Heart right ventricle (tissue), 16 donors: ENCODE measurements around the gene RPS6KA2. TPM values are rescaled to one million over a fixed set of nuclear protein-coding genes. Genes with fewer than 3 reads are reported as not detected.

Experiments used
- ATAC-seq, 8 donors: fragments of 200-7000 bp; cut with Tn5 transposase; one replicate each; pipeline ENCODE4 v1.9.1; 2020; ENCODE audit warnings: mild to moderate bottlenecking in 8 of 8, moderate library complexity in 8 of 8, moderate number of reproducible peaks in 1 of 8
- DNase-seq, 2 donors: peaks; one replicate each; pipeline ENCODE4 v3.0.0-alpha.2; 2020
- H3K27ac ChIP-seq, 10 donors: fragments of 200-600 bp; sonication (generic) in 2 of 10; one replicate each; pipeline versions ENCODE4 v1.5.0 to v1.8.0; 2020 to 2022; ENCODE audit warnings: mild to moderate bottlenecking in 3 of 10
- H3K27me3 ChIP-seq, 7 donors: fragments of 200-600 bp; one replicate each; pipeline ENCODE4 v1.8.0; 2021 to 2022; ENCODE audit warnings: mild to moderate bottlenecking in 2 of 7
- H3K36me3 ChIP-seq, 9 donors: fragments of 200-600 bp; sonication (generic) in 1 of 9; one replicate each; pipeline versions ENCODE4 v1.5.0 to v1.8.0; 2020 to 2022; ENCODE audit warnings: mild to moderate bottlenecking in 2 of 9
- H3K4me1 ChIP-seq, 9 donors: fragments of 200-600 bp; sonication (generic) in 1 of 9; one replicate each; pipeline versions ENCODE4 v1.5.0 to v1.8.0; 2020 to 2022; ENCODE audit warnings: mild to moderate bottlenecking in 4 of 9
- H3K4me3 ChIP-seq, 10 donors: fragments of 200-600 bp; sonication (generic) in 2 of 10; one replicate each; pipeline versions ENCODE4 v1.5.0 to v1.8.0; 2020 to 2022; ENCODE audit warnings: mild to moderate bottlenecking in 7 of 10, moderate library complexity in 2 of 10
- H3K9me3 ChIP-seq, 11 donors: fragments of 200-600 bp in 10 of 11; sonication (generic) in 2 of 11; one replicate each; pipeline versions ENCODE4 v1.5.0 to v1.8.0; 2013 to 2022; ENCODE audit warnings: mild to moderate bottlenecking in 2 of 11, control low read depth in 1 of 11, moderate library complexity in 1 of 11
- WGBS, 2 donors: extraction: QIAGEN DNeasy Blood & Tissue Kit; methylation state at CpG; one replicate each; pipeline ENCODE4 v1.1.7; 2013; ENCODE audit warnings: inconsistent platforms in 1 of 2; 5-methylcytosine and 5-hydroxymethylcytosine counted together
- intact Hi-C, 10 donors: fragments of 100-400 bp; cut with DNase I; formaldehyde crosslinking; loops; one replicate each; pipeline versions ENCODE4 v1.11.1 to v1.14.2; 2022
- polyA plus RNA-seq, 2 donors: library from polyadenylated mRNA; stranded (reverse); fragments of 200-250 nt; gene quantifications; one replicate each; pipeline ENCODE4 v1.2.3, GENCODE V29; 2013
- total RNA-seq, 10 donors: library from RNA; stranded (reverse); fragmentation: NEBNext Ultra II Directional in 3 of 10; extraction: Animal tissue kit (Norgen Biotek cat#: 25700) in 3 of 10; gene quantifications; one replicate each; pipeline versions ENCODE4 v1.2.1 to v1.2.4, GENCODE V29; 2021 to 2023
- TF ChIP-seq, protein P1 (sequence below), 9 donors: fragments of 200-600 bp; sonication (generic) in 2 of 9; IDR thresholded peaks; one replicate each; pipeline versions ENCODE4 v1.5.0 to v1.8.0; 2021 to 2022; ENCODE audit warnings: antibody characterized with exemption in 9 of 9, mild to moderate bottlenecking in 5 of 9, moderate library complexity in 1 of 9
- donor health status: Arrhythmogenic right ventricular cardiomyopathy.
- donor health status: ischemic (EF 13 %, LVEDD 7.1; RV severe dilation, severe dysfunction).
- donor health status: healthy with polysubstance abuse.
- donor health status: DM: no; HTN: yes; CAD: no.
- donor health status: DM: no; HTN: no; CAD: no.
- donor health status: ischemic (EF 25% LVEDD 6.9; RV normal size, moderate dysfunction).
- donor health status: ischemic (EF 25% LVEDD 5.7; RV mildly dilated, moderate dysfunction).
- donor health status: healthy.
- donor health status: DM: yes; HTN: yes; CAD: no.
- donor health status: Ischemic cardiomyopathy.
- donor health status: ischemic (EF 35%, LVEDD 5.7; RV mildly dilated, moderate dysfunction).
- donor health status: nonischemic (EF 11% LVEDD 7.7; RV severe dilation, severe dysfunction).
- donor health status: DM: yes; HTN: yes; CAD: no.
- donor health status: PGD.
- donor health status: ischemic (EF 29% LVEDD 5.4; RV normal size, mild dysfunction).
- donor health status: nonischemic (EF 23%, LVEDD 6.1; RV moderate dilation, normal function).

RPS6KA2 gene
- total and polyA plus RNA-seq, 12 donors = 20.3 to 91.4 (median 73.7) TPM

DNA sequence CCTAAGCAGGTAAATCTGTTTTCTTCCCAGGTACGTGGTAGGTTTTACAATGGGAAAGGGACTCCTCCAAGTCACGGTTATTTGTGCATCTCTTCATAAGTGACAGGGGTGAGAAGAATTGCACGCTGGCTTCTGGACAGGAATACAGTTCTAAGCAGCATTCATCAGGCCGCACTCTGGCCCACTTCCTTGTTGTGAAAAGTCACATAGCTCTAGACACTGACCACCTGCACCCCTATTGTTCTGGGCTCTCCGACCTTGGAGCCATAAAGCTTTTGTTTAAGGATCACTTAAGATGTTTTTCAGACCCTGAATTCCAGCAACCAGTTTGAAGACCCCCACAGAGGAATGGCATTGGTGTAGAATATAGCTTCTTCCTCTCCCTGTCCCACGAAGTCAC lies 72.0 kb downstream of the RPS6KA2 start:
- DNase-seq = no peak
- H3K4me3 ChIP-seq = no peak overlapping the region
- H3K4me1 ChIP-seq = peaks cover 10 to 60% (median 50%) of the 10 kb centered on the region in 9 donors
- ATAC-seq = no peak
- intact Hi-C loops = loop anchor here in 5 of 10 donors (5.0 kb wide), 2 partner anchors 57 to 72 kb away; partner anchors contain the start of gene RPS6KA2 (in 4 of the 5)
- 71 to 74% methylated on average over 6 of the region's 6 CpGs for WGBS, 2 donors
- peak overlapping the region; percentile 24 to 87 (median 76) for H3K27ac ChIP-seq
- TF ChIP-seq, protein P1, sequence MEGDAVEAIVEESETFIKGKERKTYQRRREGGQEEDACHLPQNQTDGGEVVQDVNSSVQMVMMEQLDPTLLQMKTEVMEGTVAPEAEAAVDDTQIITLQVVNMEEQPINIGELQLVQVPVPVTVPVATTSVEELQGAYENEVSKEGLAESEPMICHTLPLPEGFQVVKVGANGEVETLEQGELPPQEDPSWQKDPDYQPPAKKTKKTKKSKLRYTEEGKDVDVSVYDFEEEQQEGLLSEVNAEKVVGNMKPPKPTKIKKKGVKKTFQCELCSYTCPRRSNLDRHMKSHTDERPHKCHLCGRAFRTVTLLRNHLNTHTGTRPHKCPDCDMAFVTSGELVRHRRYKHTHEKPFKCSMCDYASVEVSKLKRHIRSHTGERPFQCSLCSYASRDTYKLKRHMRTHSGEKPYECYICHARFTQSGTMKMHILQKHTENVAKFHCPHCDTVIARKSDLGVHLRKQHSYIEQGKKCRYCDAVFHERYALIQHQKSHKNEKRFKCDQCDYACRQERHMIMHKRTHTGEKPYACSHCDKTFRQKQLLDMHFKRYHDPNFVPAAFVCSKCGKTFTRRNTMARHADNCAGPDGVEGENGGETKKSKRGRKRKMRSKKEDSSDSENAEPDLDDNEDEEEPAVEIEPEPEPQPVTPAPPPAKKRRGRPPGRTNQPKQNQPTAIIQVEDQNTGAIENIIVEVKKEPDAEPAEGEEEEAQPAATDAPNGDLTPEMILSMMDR (IDR thresholded peaks at IDR 0.05) = no peak
- H3K9me3 ChIP-seq = peaks cover 0 to 12% (median 6%) of the 10 kb centered on the region in 11 donors
- H3K27me3 ChIP-seq = no peaks in the 10 kb centered on the region
- H3K36me3 ChIP-seq = no peaks in the 10 kb centered on the region

DNA sequence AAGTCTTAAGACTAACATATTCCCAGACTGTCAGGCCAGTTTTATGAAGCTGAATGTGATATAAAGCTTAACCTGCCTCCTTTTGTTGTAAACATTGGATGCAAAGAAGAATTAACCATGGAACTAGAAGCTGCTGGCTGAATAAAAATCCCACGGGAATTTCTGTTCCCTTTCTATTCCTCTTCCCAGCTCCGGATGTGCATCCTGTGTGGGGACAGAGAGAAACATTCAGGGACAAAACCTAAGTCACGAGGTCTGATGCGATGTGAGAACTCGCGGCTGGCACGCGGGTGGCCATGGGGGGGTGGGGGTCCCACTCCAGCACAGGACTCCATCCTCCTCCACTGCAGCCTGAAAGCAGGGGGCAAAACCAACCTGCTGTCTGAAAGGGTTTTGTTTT lies 72.7 kb downstream of the RPS6KA2 start:
- peaks cover 0 to 5% (median 1%) of the 10 kb centered on the region in 11 donors for H3K9me3 ChIP-seq
- H3K4me1 ChIP-seq = peaks cover 10 to 60% (median 50%) of the 10 kb centered on the region in 9 donors
- ATAC-seq (peak in 5 of 8 donors; percentile 18 to 67 (median 46)), DNase-seq (peak; percentile 39 to 65)
- peak overlapping the region in 2 of 10 donors; percentile 4 to 18 for H3K4me3 ChIP-seq
- H3K27me3 ChIP-seq = no peaks in the 10 kb centered on the region
- TF ChIP-seq, protein P1 (IDR thresholded peaks at IDR 0.05) = no peak
- intact Hi-C loops = loop anchor here in 1 of 10 donors (5.0 kb wide), 1 partner anchor 68 kb away; no protein-coding TSS in a partner anchor
- peaks cover 0 to 5% (median 0%) of the 10 kb centered on the region in 9 donors for H3K36me3 ChIP-seq
- peak overlapping the region; percentile 24 to 87 (median 76) for H3K27ac ChIP-seq
- 42 to 45% methylated on average over 8 of the region's 8 CpGs for WGBS, 2 donors

DNA sequence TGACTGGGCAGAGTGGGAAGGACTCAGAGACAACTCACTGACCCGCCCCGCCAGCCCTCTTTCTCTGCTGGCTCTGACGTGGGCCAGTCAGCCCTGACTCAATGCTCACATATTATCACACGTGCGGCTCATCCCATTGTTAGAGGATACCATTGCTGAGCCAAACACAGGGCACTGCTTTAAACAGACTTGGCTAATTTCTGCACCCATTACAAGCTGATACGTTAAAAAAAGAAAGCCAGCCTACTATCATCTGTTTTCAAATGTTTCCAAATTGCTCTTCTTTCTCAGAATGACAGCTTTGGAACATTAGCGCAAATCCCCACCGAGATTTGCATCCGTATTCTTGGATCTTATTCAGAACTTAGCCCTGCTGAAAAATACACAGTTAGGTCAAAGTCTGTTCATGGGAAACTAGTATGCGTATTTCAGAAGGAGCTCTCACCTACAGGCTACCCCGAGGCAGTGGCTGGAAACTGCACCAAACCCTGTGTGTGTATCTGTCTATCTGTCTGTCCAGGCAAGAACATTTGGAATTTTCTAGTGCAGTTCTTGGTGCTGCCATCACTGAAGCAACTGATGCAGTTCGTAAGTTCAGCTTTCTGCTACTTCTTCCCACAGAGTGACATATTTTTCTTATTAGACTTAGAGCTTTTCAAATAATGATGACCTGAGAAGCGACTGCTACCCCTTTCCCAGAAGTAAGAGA lies 73.3 kb downstream of the RPS6KA2 start:
- WGBS, 2 donors = 58 to 59% methylated on average over 13 of the region's 13 CpGs
- Histone ChIP-seq H3K9me3 (no peaks in the 10 kb centered on the region), H3K4me3 (peak overlapping the region in 2 of 10 donors; percentile 4 to 18), H3K36me3 (peaks cover 0 to 9% (median 0%) of the 10 kb centered on the region in 9 donors), H3K4me1 (peaks cover 10 to 60% (median 50%) of the 10 kb centered on the region in 9 donors), H3K27me3 (no peaks in the 10 kb centered on the region), H3K27ac (peak overlapping the region; percentile 7 to 87 (median 76))
- DNase-seq = peak in 1 of 2 donors; percentile 59
- peak in 5 of 8 donors; percentile 12 to 50 (median 30) for ATAC-seq
- intact Hi-C loops = loop anchor here in 1 of 10 donors (5.0 kb wide), 1 partner anchor 69 kb away; no protein-coding TSS in a partner anchor
- TF ChIP-seq, protein P1 (IDR thresholded peaks at IDR 0.05) = no peak

DNA sequence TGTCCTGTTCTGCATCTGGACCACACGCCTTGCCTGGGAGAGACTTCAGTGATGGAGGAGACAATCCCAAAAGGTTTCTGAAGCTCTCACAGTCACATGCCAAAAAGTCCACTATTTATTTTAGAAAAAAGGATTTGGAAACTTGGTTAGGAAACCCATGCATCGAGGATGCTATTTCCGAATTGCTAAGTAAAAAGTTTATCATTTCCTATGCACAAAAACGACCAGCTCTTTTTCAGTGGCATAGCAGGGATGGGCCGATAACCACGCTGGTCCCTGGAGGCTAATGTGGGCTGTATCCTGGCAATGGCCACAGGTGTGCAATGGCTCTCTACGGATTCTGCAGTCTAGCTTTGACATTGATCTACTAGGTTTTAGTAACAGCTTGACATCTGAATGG lies 74.5 kb downstream of the RPS6KA2 start:
- H3K4me3 ChIP-seq = no peak overlapping the region
- intact Hi-C loops = loop anchor here in 1 of 10 donors (5.0 kb wide), 1 partner anchor 70 kb away; no protein-coding TSS in a partner anchor
- no peak for ATAC-seq
- H3K36me3 ChIP-seq = peaks cover 0 to 9% (median 0%) of the 10 kb centered on the region in 9 donors
- peak overlapping the region in 8 of 10 donors; percentile 62 to 87 (median 77) for H3K27ac ChIP-seq
- H3K9me3 ChIP-seq = no peaks in the 10 kb centered on the region
- DNase-seq = no peak
- H3K27me3 ChIP-seq = no peaks in the 10 kb centered on the region
- TF ChIP-seq, protein P1 (IDR thresholded peaks at IDR 0.05) = no peak
- H3K4me1 ChIP-seq = peaks cover 10 to 53% (median 47%) of the 10 kb centered on the region in 9 donors
- 83 to 89% methylated on average over 7 of the region's 7 CpGs for WGBS, 2 donors
